GM23338 (cell line): ENCODE data around the gene CLASRP. TPM values are rescaled to one million over a fixed set of nuclear protein-coding genes. Genes with fewer than 3 reads are reported as not detected.

ENCODE experiments used
- ATAC-seq: fragments of 200-7000 bp; cut with Tn5 transposase; 3 replicates; pipeline ENCODE4 v1.9.1; 2020
- DNase-seq: peaks from one replicate; pipeline ENCODE4 v3.0.0-alpha.2; 2015; ENCODE audit warnings: low spot score
- H2AFZ ChIP-seq: fragments of 200-600 bp; sonication (generic); 2 replicates; pipeline ENCODE4 v1.8.0; 2016; ENCODE audit warnings: antibody characterized with exemption, mild to moderate bottlenecking, moderate library complexity
- H3F3A ChIP-seq: fragments of 200-600 bp; sonication (generic); replicated peaks from 2 replicates; pipeline ENCODE4 v1.8.0; 2017; ENCODE audit warnings: antibody characterized with exemption, mixed run types, low read depth
- H3K27ac ChIP-seq: fragments of 200-600 bp; sonication (generic); 2 replicates; pipeline ENCODE4 v1.6.1; 2016; ENCODE audit warnings: low read depth
- H3K27me3 ChIP-seq: fragments of 200-600 bp; sonication (generic); 2 replicates; pipeline ENCODE4 v1.8.0; 2016; ENCODE audit warnings: mild to moderate bottlenecking, mixed run types, moderate library complexity; ENCODE audit not compliant: insufficient read depth
- H3K36me3 ChIP-seq: fragments of 200-600 bp; sonication (generic); 2 replicates; pipeline ENCODE4 v1.8.0; 2016; ENCODE audit warnings: mild to moderate bottlenecking; ENCODE audit not compliant: insufficient read depth
- H3K4me1 ChIP-seq: fragments of 200-600 bp; sonication (generic); 2 replicates; pipeline ENCODE4 v1.8.0; 2016; ENCODE audit warnings: mild to moderate bottlenecking, moderate library complexity; ENCODE audit not compliant: insufficient read depth
- H3K4me2 ChIP-seq: fragments of 200-600 bp; sonication (generic); 2 replicates; pipeline ENCODE4 v1.7.1; 2017; ENCODE audit warnings: mixed run types
- H3K4me3 ChIP-seq: fragments of 200-600 bp; sonication (generic); 2 replicates; pipeline ENCODE4 v1.6.1; 2016; ENCODE audit warnings: mixed run types
- H3K79me2 ChIP-seq: fragments of 200-600 bp; sonication (generic); replicated peaks from 2 replicates; pipeline ENCODE4 v1.8.0; 2017; ENCODE audit warnings: mild to moderate bottlenecking; ENCODE audit not compliant: insufficient read depth
- H3K9me2 ChIP-seq: fragments of 200-600 bp; sonication (generic); 2 replicates; pipeline ENCODE4 v1.8.0; 2017; ENCODE audit not compliant: insufficient read depth
- H4K20me1 ChIP-seq: fragments of 200-600 bp; sonication (generic); replicated peaks from 2 replicates; pipeline ENCODE4 v1.8.0; 2017; ENCODE audit warnings: mild to moderate bottlenecking; ENCODE audit not compliant: insufficient read depth
- H3K27ac Mint-ChIP-seq: 2 replicates; pipeline ENCODE4 v1.8.0; 2020; ENCODE audit warnings: inconsistent platforms, mild to moderate bottlenecking, moderate library complexity, mixed read lengths
- H3K27me3 Mint-ChIP-seq: 3 replicates; pipeline ENCODE4 v1.8.0; 2022; ENCODE audit warnings: low read depth, mild to moderate bottlenecking, moderate library complexity, mixed read lengths, inconsistent platforms; ENCODE audit not compliant: insufficient read depth, poor library complexity
- H3K36me3 Mint-ChIP-seq: 3 replicates; pipeline ENCODE4 v1.8.0; 2021; ENCODE audit warnings: low read depth, mild to moderate bottlenecking, inconsistent platforms, moderate library complexity, mixed read lengths
- H3K4me1 Mint-ChIP-seq: 3 replicates; pipeline ENCODE4 v1.8.0; 2020; ENCODE audit warnings: mild to moderate bottlenecking, inconsistent platforms, mixed read lengths
- H3K4me3 Mint-ChIP-seq: 3 replicates; pipeline ENCODE4 v1.8.0; 2021; ENCODE audit warnings: moderate library complexity, mild to moderate bottlenecking, inconsistent platforms, mixed read lengths
- H3K9me3 Mint-ChIP-seq: 3 replicates; pipeline ENCODE4 v1.8.0; 2020; ENCODE audit warnings: moderate library complexity, mild to moderate bottlenecking, inconsistent platforms, mixed read lengths
- POLR2AphosphoS5 ChIP-seq: IDR thresholded peaks from 2 replicates; pipeline ENCODE4 v1.6.1; 2016; ENCODE audit warnings: antibody characterized with exemption, low read depth
- STAT1 ChIP-seq: IDR thresholded peaks from one replicate; pipeline ENCODE4 v1.6.1; 2016; ENCODE audit warnings: antibody characterized with exemption; ENCODE audit not compliant: unreplicated experiment
- ZNF462 ChIP-seq: fragments of 250-450 bp; sonication (Bioruptor Pico); IDR thresholded peaks from 2 replicates; pipeline ENCODE4 v1.5.0; 2020; ENCODE audit warnings: mild to moderate bottlenecking, moderate library complexity
- polyA plus RNA-seq: library from polyadenylated mRNA; unstranded; fragments of >200 nt; fragmentation: Nextera tagmentation; extraction: Ambion mirVana; gene quantifications from 2 replicates; pipeline ENCODE4 v1.2.1, GENCODE V29; 2016
- total RNA-seq: library from RNA; depleted of rRNA; stranded (reverse); fragments of >200 nt; shearing (Covaris generic); gene quantifications from 2 replicates; pipeline ENCODE4 v1.2.3, GENCODE V29; 2014

The CLASRP gene
- total and polyA plus RNA-seq, 2 experiments from 2014 or later: 27.1 to 78.7 TPM

DNA sequence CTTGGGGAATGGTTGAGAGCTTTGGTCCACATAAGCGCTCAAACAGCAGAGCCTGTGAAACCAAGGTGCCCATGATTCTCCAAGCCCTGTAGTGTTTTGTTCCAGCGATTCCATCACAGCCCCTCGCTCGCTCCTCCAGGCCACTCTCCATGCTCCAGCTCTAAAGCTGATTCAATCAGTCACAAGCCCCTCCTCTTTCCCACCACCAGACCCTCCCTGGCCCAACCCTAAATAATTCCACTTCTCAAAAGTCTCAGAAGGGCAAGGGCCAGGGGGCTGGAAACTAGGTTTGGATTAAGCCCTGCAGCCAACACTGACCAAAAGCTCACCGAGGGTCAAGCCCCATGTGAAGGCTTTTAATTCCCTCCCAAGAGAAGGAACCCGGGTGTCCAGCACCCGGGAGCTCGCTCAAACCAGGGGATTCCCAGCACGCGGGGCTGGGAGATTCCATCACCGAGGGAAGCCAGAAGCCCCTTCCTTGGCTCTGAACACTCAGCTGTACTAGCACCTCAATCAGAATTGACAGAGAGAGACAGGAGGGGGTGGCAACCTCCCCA, 36.0 kb downstream of the CLASRP start (continued):
- TF ChIP-seq ZNF462 (CRISPR knock-in tag) (no peak), POLR2AphosphoS5 (no peak), STAT1 (no peak)

DNA sequence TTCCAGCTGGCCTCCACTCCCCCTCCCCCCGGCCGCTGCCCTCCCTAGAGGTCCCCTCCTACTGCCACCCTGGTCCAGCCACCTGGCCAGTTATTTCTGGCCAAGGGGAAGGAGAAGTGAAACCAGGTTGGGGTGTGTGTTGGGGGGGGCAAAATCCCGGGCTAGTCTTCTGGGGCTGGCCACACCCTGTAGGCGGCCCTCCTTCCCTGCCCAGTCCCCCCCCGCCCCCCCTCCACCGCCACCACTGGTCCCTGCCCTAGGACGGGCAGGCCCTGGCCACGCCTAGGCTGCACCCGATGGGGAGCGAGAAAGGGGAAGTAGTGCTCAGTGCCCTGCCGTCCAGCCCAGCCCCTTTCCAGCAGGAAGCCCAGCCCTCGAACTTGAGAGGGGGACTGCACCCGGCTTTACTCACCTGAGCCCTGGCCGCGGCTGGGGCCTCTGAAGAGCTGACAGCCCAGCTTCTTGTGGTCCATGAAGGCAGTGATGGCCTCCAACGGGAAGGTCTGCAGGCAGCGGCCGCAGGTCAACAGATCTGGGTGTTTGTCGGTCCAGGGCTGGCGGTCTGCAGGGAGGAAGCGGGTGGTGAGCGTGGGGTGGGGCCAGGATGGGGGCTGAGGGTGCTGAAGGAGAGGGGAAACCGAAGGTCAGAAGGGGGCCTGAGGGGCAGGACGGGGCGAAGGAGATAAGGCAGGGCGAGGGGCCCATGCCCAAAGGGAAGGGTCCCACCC, 36.6 kb downstream of the CLASRP start:
- ATAC-seq (peak; percentile 39), DNase-seq (peak; percentile 88)
- peaks cover 9% of the 10 kb centered on the region for H3K27me3 Mint-ChIP-seq
- H3K4me3 Mint-ChIP-seq: peak overlapping the region; percentile 85
- TF ChIP-seq POLR2AphosphoS5 (peak; percentile 52), STAT1 (no peak)
- Histone ChIP-seq H3K4me2 (peak overlapping the region; percentile 98), H3K79me2 (peaks cover 43% of the 10 kb centered on the region), H3K9me2 (no peaks in the 10 kb centered on the region), H3K27me3 (no peaks in the 10 kb centered on the region), H2AFZ (no peak overlapping the region), H3K4me3 (peak overlapping the region; percentile 85), H4K20me1 (peaks cover 13% of the 10 kb centered on the region), H3F3A (peaks cover 38% of the 10 kb centered on the region), H3K36me3 (no peaks in the 10 kb centered on the region), H3K27ac (peak overlapping the region; percentile 70; the same call in 1 of the 2 replicates), H3K4me1 (peaks cover 40% of the 10 kb centered on the region)
- H3K4me1 Mint-ChIP-seq: peaks cover 28% of the 10 kb centered on the region
- 0 out of 2 replicates have a peak overlapping the region, but pooled peaks have one; percentile 36 for H3K27ac Mint-ChIP-seq
- H3K36me3 Mint-ChIP-seq: peaks cover 18% of the 10 kb centered on the region
- H3K9me3 Mint-ChIP-seq: no peaks in the 10 kb centered on the region
